ENCODE measurements around the gene TBX6.

The TBX6 gene

GRCh38 chr16:30113711-30114333 lies 22.1 kb upstream of the TBX6 start:
- Histone ChIP-seq H3K4me3 (ENCODE audit: low read depth, low read length) (no peak overlapping the region), H2AFZ (ENCODE audit: low read length, unreplicated experiment) (no peak overlapping the region), H3K27ac (ENCODE audit: low read depth, low read length) (peak overlapping the region; percentile 52)

GRCh38 chr16:30113031-30113710 lies 21.4 kb upstream of the TBX6 start, which contains the start of gene GDPD3:
Gene GDPD3, minus strand, starts transcription at chr16:30113537. Its CDS starts 59 bp downstream, at chr16:30113478.
- no peak within 1 kb of the TSS for H2AFZ ChIP-seq (ENCODE audit: low read length, unreplicated experiment)
- H3K27me3 ChIP-seq (ENCODE audit: insufficient read depth, low read length) = no peaks in the 10 kb centered on the region
- peak within 1 kb of the TSS; percentile 52 for H3K27ac ChIP-seq (ENCODE audit: low read depth, low read length)
- H3K36me3 ChIP-seq (ENCODE audit: insufficient read depth, low read length) = peaks cover 16% of the 10 kb centered on the region; the same call in 1 of the 2 replicates
- H3K4me1 ChIP-seq (ENCODE audit: control insufficient read depth, insufficient read depth, low read length, unreplicated experiment) = peaks cover 16% of the 10 kb centered on the region
- no peak within 1 kb of the TSS for H3K4me3 ChIP-seq (ENCODE audit: low read depth, low read length)
- H3K79me2 ChIP-seq (ENCODE audit: control insufficient read depth, insufficient read depth, low read length, unreplicated experiment) = no peaks in the 10 kb centered on the region

More at GRCh38 chr16:30113711-30114333, 22.1 kb upstream of the TBX6 start:
- H3K27me3 ChIP-seq (ENCODE audit: insufficient read depth, low read length) = no peaks in the 10 kb centered on the region
- no peaks in the 10 kb centered on the region for H3K79me2 ChIP-seq (ENCODE audit: control insufficient read depth, insufficient read depth, low read length, unreplicated experiment)
- H3K36me3 ChIP-seq (ENCODE audit: insufficient read depth, low read length) = peaks cover 14% of the 10 kb centered on the region; the same call in 1 of the 2 replicates
- H3K4me1 ChIP-seq (ENCODE audit: control insufficient read depth, insufficient read depth, low read length, unreplicated experiment) = peaks cover 16% of the 10 kb centered on the region

GRCh38 chr16:30112197-30113030 lies 20.7 kb upstream of the TBX6 start:
- Histone ChIP-seq H3K27me3 (ENCODE audit: insufficient read depth, low read length) (no peaks in the 10 kb centered on the region), H3K4me1 (ENCODE audit: control insufficient read depth, insufficient read depth, low read length, unreplicated experiment) (peaks cover 16% of the 10 kb centered on the region), H3K36me3 (ENCODE audit: insufficient read depth, low read length) (peaks cover 19% of the 10 kb centered on the region; the same call in 1 of the 2 replicates), H2AFZ (ENCODE audit: low read length, unreplicated experiment) (no peak overlapping the region), H3K79me2 (ENCODE audit: control insufficient read depth, insufficient read depth, low read length, unreplicated experiment) (no peaks in the 10 kb centered on the region), H3K27ac (ENCODE audit: low read depth, low read length) (no peak overlapping the region), H3K4me3 (ENCODE audit: low read depth, low read length) (no peak overlapping the region)

GRCh38 chr16:30110661-30111060 lies 18.9 kb upstream of the TBX6 start:
- H3K4me1 ChIP-seq (ENCODE audit: control insufficient read depth, insufficient read depth, low read length, unreplicated experiment) = peaks cover 16% of the 10 kb centered on the region

GRCh38 chr16:30108059-30108850 lies 16.5 kb upstream of the TBX6 start:
- Histone ChIP-seq H2AFZ (ENCODE audit: low read length, unreplicated experiment) (no peak overlapping the region), H3K27ac (ENCODE audit: low read depth, low read length) (no peak overlapping the region)

More at GRCh38 chr16:30110661-30111060, 18.9 kb upstream of the TBX6 start:
- H3K4me3 ChIP-seq (ENCODE audit: low read depth, low read length) = no peak overlapping the region
- H2AFZ ChIP-seq (ENCODE audit: low read length, unreplicated experiment) = no peak overlapping the region
- no peaks in the 10 kb centered on the region for H3K79me2 ChIP-seq (ENCODE audit: control insufficient read depth, insufficient read depth, low read length, unreplicated experiment)
- no peaks in the 10 kb centered on the region for H3K27me3 ChIP-seq (ENCODE audit: insufficient read depth, low read length)
- no peak overlapping the region for H3K27ac ChIP-seq (ENCODE audit: low read depth, low read length)
- H3K36me3 ChIP-seq (ENCODE audit: insufficient read depth, low read length) = peaks cover 15% of the 10 kb centered on the region; the same call in 1 of the 2 replicates

GRCh38 chr16:30104492-30104891 lies 12.8 kb upstream of the TBX6 start:
- H2AFZ ChIP-seq (ENCODE audit: low read length, unreplicated experiment) = no peak overlapping the region

More at GRCh38 chr16:30108059-30108850, 16.5 kb upstream of the TBX6 start:
- H3K4me1 ChIP-seq (ENCODE audit: control insufficient read depth, insufficient read depth, low read length, unreplicated experiment) = peaks cover 4% of the 10 kb centered on the region
- no peaks in the 10 kb centered on the region for H3K27me3 ChIP-seq (ENCODE audit: insufficient read depth, low read length)
- peaks cover 25% of the 10 kb centered on the region; the same call in 1 of the 2 replicates for H3K36me3 ChIP-seq (ENCODE audit: insufficient read depth, low read length)
- H3K4me3 ChIP-seq (ENCODE audit: low read depth, low read length) = no peak overlapping the region
- H3K79me2 ChIP-seq (ENCODE audit: control insufficient read depth, insufficient read depth, low read length, unreplicated experiment) = no peaks in the 10 kb centered on the region

GRCh38 chr16:30104090-30104489 lies 12.4 kb upstream of the TBX6 start:
- no peak overlapping the region for H3K27ac ChIP-seq (ENCODE audit: low read depth, low read length)
- no peaks in the 10 kb centered on the region for H3K79me2 ChIP-seq (ENCODE audit: control insufficient read depth, insufficient read depth, low read length, unreplicated experiment)
- H3K27me3 ChIP-seq (ENCODE audit: insufficient read depth, low read length) = no peaks in the 10 kb centered on the region
- no peak overlapping the region for H3K4me3 ChIP-seq (ENCODE audit: low read depth, low read length)
- H3K36me3 ChIP-seq (ENCODE audit: insufficient read depth, low read length) = peaks cover 18% of the 10 kb centered on the region; the same call in 1 of the 2 replicates
- H3K4me1 ChIP-seq (ENCODE audit: control insufficient read depth, insufficient read depth, low read length, unreplicated experiment) = no peaks in the 10 kb centered on the region
- H2AFZ ChIP-seq (ENCODE audit: low read length, unreplicated experiment) = no peak overlapping the region

More at GRCh38 chr16:30104492-30104891, 12.8 kb upstream of the TBX6 start:
- H3K4me3 ChIP-seq (ENCODE audit: low read depth, low read length) = no peak overlapping the region
- no peaks in the 10 kb centered on the region for H3K27me3 ChIP-seq (ENCODE audit: insufficient read depth, low read length)
- no peak overlapping the region for H3K27ac ChIP-seq (ENCODE audit: low read depth, low read length)
- H3K79me2 ChIP-seq (ENCODE audit: control insufficient read depth, insufficient read depth, low read length, unreplicated experiment) = no peaks in the 10 kb centered on the region
- peaks cover 18% of the 10 kb centered on the region; the same call in 1 of the 2 replicates for H3K36me3 ChIP-seq (ENCODE audit: insufficient read depth, low read length)
- H3K4me1 ChIP-seq (ENCODE audit: control insufficient read depth, insufficient read depth, low read length, unreplicated experiment) = no peaks in the 10 kb centered on the region

- Histone ChIP-seq H3K4me3 (ENCODE audit: low read depth, low read length) (peak overlapping the region; percentile 79), H3K4me1 (ENCODE audit: control insufficient read depth, insufficient read depth, low read length, unreplicated experiment) (peaks cover 13% of the 10 kb centered on the region), H2AFZ (ENCODE audit: low read length, unreplicated experiment) (peak overlapping the region; percentile 92), H3K36me3 (ENCODE audit: insufficient read depth, low read length) (peaks cover 10% of the 10 kb centered on the region; the same call in 1 of the 2 replicates), H3K79me2 (ENCODE audit: control insufficient read depth, insufficient read depth, low read length, unreplicated experiment) (peaks cover 3% of the 10 kb centered on the region), H3K27me3 (ENCODE audit: insufficient read depth, low read length) (no peaks in the 10 kb centered on the region), H3K27ac (ENCODE audit: low read depth, low read length) (0 out of 2 replicates have a peak overlapping the region, but pooled peaks have one; percentile 52)
These were observed 5.3 kb upstream of the TBX6 start for GRCh38 chr16:30096862-30097563.

GRCh38 chr16:30096105-30096861 lies 4.6 kb upstream of the TBX6 start, which contains the start of gene YPEL3:
Gene YPEL3, minus strand, starts transcription at chr16:30096213. Its CDS starts 731 bp downstream, at chr16:30095482.
- peaks cover 10% of the 10 kb centered on the region; the same call in 1 of the 2 replicates for H3K36me3 ChIP-seq (ENCODE audit: insufficient read depth, low read length)
- peak within 1 kb of the TSS; percentile 79 for H3K4me3 ChIP-seq (ENCODE audit: low read depth, low read length)
- H3K27ac ChIP-seq (ENCODE audit: low read depth, low read length) = peak within 1 kb of the TSS; percentile 52
- peaks cover 13% of the 10 kb centered on the region for H3K4me1 ChIP-seq (ENCODE audit: control insufficient read depth, insufficient read depth, low read length, unreplicated experiment)
- peak within 1 kb of the TSS; percentile 92 for H2AFZ ChIP-seq (ENCODE audit: low read length, unreplicated experiment)
- no peaks in the 10 kb centered on the region for H3K27me3 ChIP-seq (ENCODE audit: insufficient read depth, low read length)
- H3K79me2 ChIP-seq (ENCODE audit: control insufficient read depth, insufficient read depth, low read length, unreplicated experiment) = peaks cover 3% of the 10 kb centered on the region

Data from ACC112 (cell line).